HG03060 (cell line): ENCODE measurements around the gene DOK5.

Experiments used
- ATAC-seq: cut with Tn5 transposase; IDR thresholded peaks from one replicate; pipeline ENCODE4 v1.9.1; 2021; ENCODE audit warnings: low read depth, moderate number of reproducible peaks; ENCODE audit not compliant: unreplicated experiment

The DOK5 gene

GRCh38 chr20:54555150-54555549 is 79.8 kb downstream of the DOK5 start:
- no peak for ATAC-seq

- ATAC-seq, result no peak
These were observed 81.0 kb downstream of the DOK5 start for GRCh38 chr20:54556406-54556805.

- ATAC-seq, result no peak
These were observed 82.6 kb downstream of the DOK5 start for GRCh38 chr20:54557806-54558590.

- no peak for ATAC-seq
These were observed 84.5 kb downstream of the DOK5 start for GRCh38 chr20:54559890-54560289.

GRCh38 chr20:54560357-54560756 is 85.0 kb downstream of the DOK5 start:
- no peak for ATAC-seq

GRCh38 chr20:54565255-54565654 is 89.9 kb downstream of the DOK5 start:
- no peak for ATAC-seq

GRCh38 chr20:54566031-54566688 is 90.8 kb downstream of the DOK5 start:
- ATAC-seq, result no peak

- ATAC-seq, result no peak
These were observed 95.2 kb downstream of the DOK5 start for GRCh38 chr20:54570561-54570960.

- no peak for ATAC-seq
These were observed 97.5 kb downstream of the DOK5 start for GRCh38 chr20:54572665-54573435.

- no peak for ATAC-seq
These were observed 98.4 kb downstream of the DOK5 start for GRCh38 chr20:54573838-54574237.

GRCh38 chr20:54576518-54576917 is 101.1 kb downstream of the DOK5 start:
- ATAC-seq, result no peak

GRCh38 chr20:54577637-54578036 is 102.2 kb downstream of the DOK5 start:
- ATAC-seq, result no peak

GRCh38 chr20:54585217-54585616 is 109.8 kb downstream of the DOK5 start:
- no peak for ATAC-seq

- ATAC-seq, result no peak
These were observed 112.0 kb downstream of the DOK5 start for GRCh38 chr20:54587408-54587807.

GRCh38 chr20:54589402-54590030 is 114.1 kb downstream of the DOK5 start:
- ATAC-seq, result no peak

- ATAC-seq, result no peak
These were observed 115.5 kb downstream of the DOK5 start for GRCh38 chr20:54590856-54591255.

- no peak for ATAC-seq
These were observed 121.3 kb downstream of the DOK5 start for GRCh38 chr20:54596651-54597050.

- no peak for ATAC-seq
These were observed 123.0 kb downstream of the DOK5 start for GRCh38 chr20:54598352-54598751.

GRCh38 chr20:54600634-54601033 is 125.2 kb downstream of the DOK5 start:
- ATAC-seq, result no peak

- ATAC-seq, result no peak
These were observed 126.6 kb downstream of the DOK5 start for GRCh38 chr20:54601831-54602515.
